K562 (cell line): ENCODE results near the gene TMIGD1. TPM values are rescaled to one million over a fixed set of nuclear protein-coding genes. Genes with fewer than 3 reads are reported as not detected.

Experiments used
- ATAC-seq: fragments of 200-7000 bp; cut with Tn5 transposase; 3 replicates; pipeline ENCODE4 v1.9.1; 2020; ENCODE audit warnings: moderate library complexity
- BruUV-seq: library from RNA; stranded (reverse); fragments of 400-500 nt; replicated peaks from 2 replicates; lab custom pipeline; 2021; lab: Mats Ljungman, UMichigan
- CTCF ChIA-PET: fragments of 300-600 bp; formaldehyde crosslinking; extraction: SDS; loops from one replicate; lab custom pipeline; 2021; ENCODE audit warnings: low intra/inter-chr PET ratio; lab: Yijun Ruan, JAX
- POLR2A ChIA-PET: fragments of 300-600, 350-650 bp; sonication (Branson Sonifier 250); formaldehyde crosslinking; extraction: SDS; loops from one replicate; lab custom pipeline; 2021; ENCODE audit warnings: antibody characterized with exemption, inconsistent platforms; lab: Yijun Ruan, JAX
- DNase-seq, 4 experiments: peaks; one replicate each; pipeline versions ENCODE4 v3.0.0 to v3.0.0-alpha.2; 2011 to 2018; ENCODE audit warnings: low spot score in 3 of 4, mixed read lengths in 3 of 4; ENCODE audit errors: extremely low read depth in 1 of 4
- FAIRE-seq: peaks from 2 replicates; lab custom pipeline; 2011; peaks lifted over from hg19 to GRCh38; lab: Jason Lieb, UNC
- H2AFZ ChIP-seq: 2 replicates; pipeline ENCODE4 v1.6.0; 2011; ENCODE audit warnings: low read depth, low read length, control low read depth, inconsistent platforms
- H3K27ac ChIP-seq: fragments of 200-600 bp; 3 replicates; pipeline ENCODE4 v1.8.0; 2011; ENCODE audit warnings: low read depth, mild to moderate bottlenecking, control low read depth, inconsistent platforms, low read length, moderate library complexity, mixed read lengths; ENCODE audit errors: extremely low read depth
- H3K27me3 ChIP-seq, 2 experiments: fragments of 300-600 bp in 1 of 2; 2 replicates in 1 of 2; 3 replicates in 1 of 2; pipeline versions ENCODE4 v1.6.0 to v1.8.0; 2011; ENCODE audit warnings: inconsistent platforms in 2 of 2, low read length in 2 of 2, mild to moderate bottlenecking in 1 of 2, mixed read lengths in 1 of 2, moderate library complexity in 1 of 2; ENCODE audit not compliant: control insufficient read depth in 2 of 2, insufficient read depth in 2 of 2
- H3K36me3 ChIP-seq: fragments of 300-600 bp; 3 replicates; pipeline ENCODE4 v1.8.0; 2011; ENCODE audit warnings: mild to moderate bottlenecking, low read length, inconsistent platforms; ENCODE audit not compliant: control insufficient read depth, insufficient read depth
- H3K4me1 ChIP-seq, 2 experiments: fragments of 200-600 bp in 1 of 2; replicated peaks in 1 of 2; 2 replicates in 1 of 2; 3 replicates in 1 of 2; pipeline versions ENCODE4 v1.5.1 to v1.8.0; 2011; ENCODE audit warnings: inconsistent platforms in 2 of 2, low read length in 2 of 2, mild to moderate bottlenecking in 1 of 2, mixed read lengths in 1 of 2, moderate library complexity in 1 of 2; ENCODE audit not compliant: control insufficient read depth in 2 of 2, insufficient read depth in 2 of 2
- H3K4me2 ChIP-seq: 2 replicates; pipeline ENCODE4 v1.6.1; 2011; ENCODE audit warnings: low read length, control low read depth, inconsistent platforms, mixed read lengths; ENCODE audit not compliant: insufficient read depth
- H3K4me3 ChIP-seq: fragments of 200-600 bp; sonication (generic), shearing (Covaris generic); 2 replicates; pipeline ENCODE4 v1.5.1; 2016; ENCODE audit warnings: control low read depth, inconsistent platforms
- H3K79me2 ChIP-seq: fragments of 200-600 bp; 3 replicates; pipeline ENCODE4 v1.8.0; 2011; ENCODE audit warnings: low read length, inconsistent platforms; ENCODE audit not compliant: control insufficient read depth, insufficient read depth
- H3K9ac ChIP-seq, 2 experiments: 2 replicates each; pipeline versions ENCODE4 v1.6.0 to v1.6.1; 2011; ENCODE audit warnings: low read depth in 2 of 2, low read length in 2 of 2, control low read depth in 1 of 2, inconsistent platforms in 1 of 2, mild to moderate bottlenecking in 1 of 2, mixed read lengths in 1 of 2; ENCODE audit not compliant: insufficient read depth in 1 of 2
- H3K9me1 ChIP-seq: one replicate; pipeline ENCODE4 v1.6.0; 2011; ENCODE audit warnings: inconsistent platforms, mild to moderate bottlenecking, low read length, moderate library complexity; ENCODE audit not compliant: control insufficient read depth, insufficient read depth
- H3K9me3 ChIP-seq: replicated peaks from 2 replicates; pipeline ENCODE4 v1.5.1; 2011; ENCODE audit warnings: low read depth, low read length, inconsistent platforms; ENCODE audit not compliant: control insufficient read depth, insufficient read depth
- H4K20me1 ChIP-seq: replicated peaks from 2 replicates; pipeline ENCODE4 v1.6.1; 2011; ENCODE audit warnings: low read length, inconsistent platforms, mixed read lengths; ENCODE audit not compliant: control insufficient read depth, insufficient read depth
- BHLHE40 ChIP-seq: IDR thresholded peaks from 2 replicates; pipeline ENCODE4 v1.6.1; 2011; ENCODE audit warnings: low read length, improper control_type of control experiment
- C11orf30 ChIP-seq: fragments of 450-650 bp; IDR thresholded peaks from 2 replicates; pipeline ENCODE4 v1.6.1; 2016; ENCODE audit warnings: low read depth, mild to moderate bottlenecking
- L3MBTL2 ChIP-seq: fragments of 450-650 bp; IDR thresholded peaks from 2 replicates; pipeline ENCODE4 v1.6.1; 2016; ENCODE audit warnings: mild to moderate bottlenecking, moderate library complexity
- MAFF ChIP-seq: IDR thresholded peaks from 2 replicates; pipeline ENCODE4 v1.6.1; 2012; ENCODE audit warnings: low read length, improper control_type of control experiment
- MAFG ChIP-seq: fragments of 450-650 bp; conservative IDR thresholded peaks from 2 replicates; pipeline ENCODE4 v1.6.1; 2016; ENCODE audit warnings: missing genetic modification characterization, missing compliant biosample characterization
- MAFK ChIP-seq: IDR thresholded peaks from 2 replicates; pipeline ENCODE4 v1.6.1; 2011; ENCODE audit warnings: low read length, improper control_type of control experiment
- MNT ChIP-seq, 2 experiments: fragments of 450-650 bp; conservative IDR thresholded peaks; 2 replicates each; pipeline ENCODE4 v1.6.1; 2017; ENCODE audit warnings: mild to moderate bottlenecking in 2 of 2, moderate library complexity in 2 of 2
- NFE2 ChIP-seq: IDR thresholded peaks from 2 replicates; pipeline ENCODE4 v1.6.1; 2014; ENCODE audit warnings: antibody characterized with exemption, low read depth
- RBFOX2 ChIP-seq: fragments of 200-400 bp; formaldehyde crosslinking; IDR thresholded peaks from 2 replicates; pipeline ENCODE4 v1.6.1; 2017; ENCODE audit warnings: low read depth, mild to moderate bottlenecking, low read length, moderate library complexity
- TAF15 ChIP-seq: fragments of 200-400 bp; formaldehyde crosslinking; IDR thresholded peaks from 2 replicates; pipeline ENCODE4 v1.6.1; 2017; ENCODE audit warnings: mild to moderate bottlenecking, low read depth, low read length, moderate library complexity
- ZNF316 ChIP-seq: fragments of 450-650 bp; IDR thresholded peaks from 2 replicates; pipeline ENCODE4 v1.6.1; 2016
- WGBS: fragments of 100-300 bp; shearing (Covaris generic); methylation state at CpG from one replicate; pipeline ENCODE4 v1.1.6; 2016; ENCODE audit warnings: low coverage, mixed read lengths; ENCODE audit not compliant: insufficient coverage; ENCODE audit errors: missing lambda C conversion rate; 5-methylcytosine and 5-hydroxymethylcytosine counted together
- in situ Hi-C: fragments of 300-500 bp; cut with MboI; formaldehyde crosslinking; loops from 4 replicates; pipeline ENCODE4 v1.15.0; 2018; ENCODE audit warnings: inconsistent platforms, mixed read lengths
- intact Hi-C: fragments of 100-400 bp; cut with micrococcal nuclease; formaldehyde crosslinking; loops from 2 replicates; pipeline ENCODE4 v1.14.2; 2022
- polyA plus RNA-seq, 8 experiments: library from polyadenylated mRNA; depleted of rRNA in 4 of 8; stranded (reverse) in 5 of 8; unstranded in 3 of 8; fragments of >200 nt; fragmentation: Nextera tagmentation in 2 of 8; fragmentation: Illumina TruSeq in 1 of 8; extraction: Ambion mirVana in 2 of 8; extraction: Trizol in 1 of 8; gene quantifications; 2 replicates each; pipeline versions ENCODE4 v1.2.1 to v1.2.3, GENCODE V29; 2011 to 2014; ENCODE audit warnings: inconsistent platforms in 1 of 8, missing spikeins in 1 of 8
- total RNA-seq, 7 experiments: library from RNA; depleted of rRNA in 6 of 7; stranded (reverse); fragments of >200 nt in 6 of 7; fragmentation: Illumina TruSeq in 2 of 7; extraction: Trizol in 2 of 7; gene quantifications; 2 replicates each; pipeline versions ENCODE4 v1.2.1 to v1.2.3, GENCODE V29; 2011 to 2021; ENCODE audit warnings: low replicate concordance in 1 of 7

Gene TMIGD1
- total and polyA plus RNA-seq, 9 of the 15 experiments (the other 6 are each of a cell fraction or from before 2014, with no cell fraction given) = not detected

- H3K9me1 ChIP-seq = no peaks in the 10 kb centered on the region
- H3K79me2 ChIP-seq = peaks cover 32% of the 10 kb centered on the region
- intact Hi-C loops = no loop called here
- WGBS = 12% methylated on average over 2 of the region's 2 CpGs
- peak overlapping the region; percentile 97 for H3K4me2 ChIP-seq
- no peak overlapping the region for H2AFZ ChIP-seq
- ATAC-seq = 0 out of 3 replicates have a peak, but pooled peaks have one; percentile 17
- H3K27ac ChIP-seq = peak overlapping the region; percentile 82
- H3K9me3 ChIP-seq = no peaks in the 10 kb centered on the region
- H3K4me3 ChIP-seq = peak overlapping the region; percentile 94
- H3K27me3 ChIP-seq = no peaks in the 10 kb centered on the region
- no peak for FAIRE-seq
- TF ChIP-seq ZNF316 (peak; percentile 39; the same call in 1 of the 2 replicates), MAFF (0 out of 2 replicates have a peak, but pooled peaks have one; percentile 12), L3MBTL2 (no peak), MAFK (peak; percentile 35; the same call in 1 of the 2 replicates), MNT (conservative IDR thresholded peaks at IDR 0.05) (peak in 1 of 2 experiments; percentile 23; a peak in 1 of 4 replicates), TAF15 (no peak), C11orf30 (peak; percentile 51; the same call in 1 of the 2 replicates), MAFG (tag) (0 out of 2 replicates have a peak, but pooled peaks have one; percentile 4), RBFOX2 (no peak), BHLHE40 (peak; percentile 47; the same call in 1 of the 2 replicates), NFE2 (peak; percentile 73)
- TF ChIP-seq, all 486 proteins: peak for 8
- H3K36me3 ChIP-seq = peaks cover 53% of the 10 kb centered on the region
- DNase-seq = peak in 2 of 4 experiments; percentile 25 to 32
- H4K20me1 ChIP-seq = no peaks in the 10 kb centered on the region
- no TSS peak for BruUV-seq
- ChIA-PET POLR2A (no interaction called here), CTCF (no interaction called here)
- peak overlapping the region in 1 of 2 experiments; percentile 86; a peak in 2 of 4 replicates for H3K9ac ChIP-seq
- peaks cover 9 to 11% of the 10 kb centered on the region in 2 experiments; a peak in 4 of 5 replicates for H3K4me1 ChIP-seq
- in situ Hi-C loops = no loop called here
These were observed 43.8 kb downstream of the TMIGD1 start for GRCh38 chr17:30290077-30290476.
